ENCODE measurements around the gene EAF2.

The EAF2 gene

DNA sequence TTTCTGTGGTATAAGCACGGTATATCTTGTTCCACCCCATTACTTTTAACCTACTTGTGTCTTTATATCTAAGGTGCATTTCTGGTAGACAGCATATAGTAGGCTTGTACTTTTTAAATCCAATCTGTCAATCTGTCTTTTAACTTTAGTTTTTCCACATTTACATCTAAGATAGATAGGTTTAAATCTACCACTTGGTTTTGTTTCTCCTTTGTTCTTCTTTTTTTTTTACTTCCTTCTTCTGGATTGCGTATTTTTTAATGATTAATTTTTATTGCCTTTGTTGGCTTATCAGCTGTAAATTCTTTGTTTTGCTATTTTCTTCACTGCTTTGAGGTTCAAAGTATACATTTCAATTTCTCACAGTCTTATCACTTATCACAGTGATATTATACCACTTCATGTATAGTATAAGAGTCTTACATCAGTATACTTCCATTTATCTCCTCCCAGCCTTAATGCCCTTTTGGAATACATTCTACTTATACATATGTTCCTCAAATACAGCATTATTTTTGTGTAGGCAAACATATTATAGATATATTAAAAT is 31.2 kb upstream of the EAF2 start:
- TF ChIP-seq CTCF (IDR thresholded peaks at IDR 0.05) (no peak), ZFX (IDR thresholded peaks at IDR 0.05; ENCODE audit: borderline replicate concordance) (no peak)
- no peak overlapping the region for H3K27ac ChIP-seq

GRCh38 chr3:121809249-121809648 is 25.8 kb upstream of the EAF2 start:
- no peak overlapping the region for H3K27ac ChIP-seq

DNA sequence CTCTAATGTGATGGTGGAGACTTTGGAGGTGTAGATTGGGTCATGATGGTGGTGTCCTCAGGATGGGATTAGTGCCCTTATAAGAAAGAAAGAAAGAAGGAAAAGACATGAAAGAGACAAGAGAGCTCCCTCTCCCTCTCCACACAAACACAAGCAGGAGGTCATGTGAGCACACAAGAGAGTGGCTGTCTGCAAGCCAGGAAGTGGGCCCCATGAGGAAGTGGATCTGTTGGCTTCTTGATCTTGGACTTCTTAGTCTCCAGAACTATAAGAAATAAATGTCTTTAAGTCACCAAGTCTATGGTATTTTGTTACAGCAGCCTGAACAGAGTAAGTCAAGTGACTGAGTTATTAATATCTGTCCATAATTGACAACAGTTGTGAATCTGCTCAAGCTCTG is 17.3 kb upstream of the EAF2 start:
- H3K27ac ChIP-seq = no peak overlapping the region
- TF ChIP-seq ZFX (IDR thresholded peaks at IDR 0.05; ENCODE audit: borderline replicate concordance) (no peak), CTCF (IDR thresholded peaks at IDR 0.05) (no peak)

More at GRCh38 chr3:121809249-121809648, 25.8 kb upstream of the EAF2 start:
- TF ChIP-seq ZFX (IDR thresholded peaks at IDR 0.05; ENCODE audit: borderline replicate concordance) (no peak), CTCF (IDR thresholded peaks at IDR 0.05) (no peak)

GRCh38 chr3:121818578-121818977 is 16.4 kb upstream of the EAF2 start:
- H3K27ac ChIP-seq = no peak overlapping the region
- TF ChIP-seq ZFX (IDR thresholded peaks at IDR 0.05; ENCODE audit: borderline replicate concordance) = no peak
- no peak for TF ChIP-seq CTCF (IDR thresholded peaks at IDR 0.05)

- TF ChIP-seq ZFX (IDR thresholded peaks at IDR 0.05; ENCODE audit: borderline replicate concordance) (no peak), CTCF (IDR thresholded peaks at IDR 0.05) (no peak)
- no peak overlapping the region for H3K27ac ChIP-seq
These were observed 15.8 kb upstream of the EAF2 start for GRCh38 chr3:121819236-121819635.

DNA sequence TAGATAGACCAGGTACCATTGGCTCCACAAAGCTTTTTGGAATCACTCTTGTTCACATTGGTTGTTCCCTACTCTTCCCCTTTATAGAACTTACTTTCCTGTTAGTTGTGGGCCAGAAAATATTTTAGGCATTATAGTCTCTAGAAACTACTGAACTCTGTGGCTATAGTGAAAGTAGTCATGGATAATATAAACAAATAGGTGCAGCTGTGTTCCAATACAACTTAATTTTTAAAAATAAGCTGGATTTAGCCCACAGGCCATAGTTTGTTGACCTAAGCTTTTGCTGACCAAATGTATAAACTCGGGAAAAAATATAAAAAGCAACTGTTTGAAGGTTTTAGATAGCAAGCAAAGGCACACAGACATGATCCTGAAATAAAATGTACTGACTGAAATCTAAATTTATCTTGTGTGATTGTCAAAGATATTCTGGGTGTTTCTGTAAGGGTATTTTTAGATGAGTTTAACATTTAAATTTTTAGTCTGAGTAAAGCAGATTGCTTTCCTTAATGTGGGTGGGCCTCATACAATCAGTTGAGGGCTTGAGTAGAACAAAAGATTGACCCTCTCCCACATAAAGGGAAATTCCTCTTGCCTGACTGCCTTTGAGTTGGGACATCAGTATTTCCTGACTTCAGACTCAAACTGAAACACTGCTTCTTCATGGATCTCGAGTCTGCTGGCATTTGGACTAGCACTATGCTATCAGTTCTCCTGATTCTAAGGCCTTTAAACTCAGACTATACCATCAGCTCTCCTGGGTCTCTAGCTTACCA is 13.4 kb upstream of the EAF2 start:
- TF ChIP-seq ZFX (IDR thresholded peaks at IDR 0.05; ENCODE audit: borderline replicate concordance) (no peak), CTCF (IDR thresholded peaks at IDR 0.05) (no peak)
- H3K27ac ChIP-seq = no peak overlapping the region

- H3K27ac ChIP-seq = no peak overlapping the region
- TF ChIP-seq CTCF (IDR thresholded peaks at IDR 0.05) (no peak), ZFX (IDR thresholded peaks at IDR 0.05; ENCODE audit: borderline replicate concordance) (no peak)
These were observed 12.0 kb upstream of the EAF2 start for GRCh38 chr3:121822973-121823372.
